Brain pericyte (primary cell): ENCODE results near the gene ZNF771.

Experiments
- DNase-seq: peaks from one replicate; pipeline ENCODE4 v3.0.0-alpha.2; 2012; ENCODE audit warnings: low read depth, low spot score

ZNF771 gene

GRCh38 chr16:30398661-30399434 is 8.6 kb upstream of the ZNF771 start:
- no peak for DNase-seq

GRCh38 chr16:30399435-30400186 is 7.8 kb upstream of the ZNF771 start:
- no peak for DNase-seq

GRCh38 chr16:30401768-30402425 is 5.5 kb upstream of the ZNF771 start:
- DNase-seq = no peak

- DNase-seq = no peak
These were observed 658 bp upstream of the ZNF771 start for GRCh38 chr16:30406795-30407101.

GRCh38 chr16:30407804-30408534 is 563 bp downstream of the ZNF771 start:
- DNase-seq = no peak

- DNase-seq = peak; percentile 47
These were observed 2.0 kb downstream of the ZNF771 start for GRCh38 chr16:30409125-30410060.

- DNase-seq = no peak
These were observed 5.9 kb downstream of the ZNF771 start for GRCh38 chr16:30413112-30413806.

GRCh38 chr16:30414159-30414558 is 6.8 kb downstream of the ZNF771 start:
- no peak for DNase-seq

- no peak for DNase-seq
These were observed 8.7 kb downstream of the ZNF771 start for GRCh38 chr16:30416047-30416603.

- DNase-seq = no peak
These were observed 9.5 kb downstream of the ZNF771 start for GRCh38 chr16:30416624-30417528.

- peak; percentile 79 for DNase-seq
These were observed 10.3 kb downstream of the ZNF771 start for GRCh38 chr16:30417529-30418349.

GRCh38 chr16:30418350-30419181 is 11.2 kb downstream of the ZNF771 start:
- no peak for DNase-seq

GRCh38 chr16:30421010-30421409 is 13.6 kb downstream of the ZNF771 start:
- DNase-seq = no peak

GRCh38 chr16:30428055-30428454 is 20.6 kb downstream of the ZNF771 start:
- DNase-seq = no peak

- no peak for DNase-seq
These were observed 21.9 kb downstream of the ZNF771 start for GRCh38 chr16:30429418-30429677.

- DNase-seq = peak; percentile 93
These were observed 22.4 kb downstream of the ZNF771 start, which contains the start of gene DCTPP1 for GRCh38 chr16:30429678-30430427. TSS of gene DCTPP1 (minus strand) at chr16:30430030. CDS start at chr16:30429980, 50 bp downstream.
